Adrenal gland (tissue), 12 donors: ENCODE results near the gene KIAA1671. TPM values are rescaled to one million over a fixed set of nuclear protein-coding genes. Genes with fewer than 3 reads are reported as not detected.
A peak's percentile ranks its signal among the peaks of the same experiment; 100 is the strongest.

Experiments
- DNase-seq, 7 donors: peaks; one replicate each; pipeline ENCODE4 v3.0.0-alpha.2; 2019 to 2020
- H3K27ac ChIP-seq, 5 donors: fragments of 200-600 bp; sonication (generic) in 4 of 5; 1 replicate in 3 of 5; 2 replicates in 2 of 5; pipeline versions ENCODE4 v1.5.1 to v1.8.0; 2016 to 2020; ENCODE audit warnings: mild to moderate bottlenecking in 1 of 5
- H3K27me3 ChIP-seq: fragments of 200-600 bp; 2 replicates; pipeline ENCODE4 v1.8.0; 2021
- H3K36me3 ChIP-seq, 2 donors: fragments of 200-600 bp; replicated peaks in 1 of 2; 1 replicate in 1 of 2; 2 replicates in 1 of 2; pipeline versions ENCODE4 v1.5.1 to v1.8.0; 2018 to 2022
- H3K4me1 ChIP-seq, 2 donors: fragments of 200-600 bp; replicated peaks in 1 of 2; 1 replicate in 1 of 2; 2 replicates in 1 of 2; pipeline versions ENCODE4 v1.5.1 to v1.8.0; 2018 to 2021
- H3K4me3 ChIP-seq, 4 donors: fragments of 200-600 bp; sonication (generic) in 3 of 4; one replicate each; pipeline ENCODE4 v1.5.1; 2016 to 2018
- H3K9me3 ChIP-seq, 3 donors: fragments of 200-600 bp; sonication (generic) in 1 of 3; replicated peaks in 1 of 3; 1 replicate in 2 of 3; 2 replicates in 1 of 3; pipeline versions ENCODE4 v1.5.1 to v1.8.0; 2016 to 2021
- POLR2A ChIP-seq, 2 donors: fragments of 450-650 bp; IDR thresholded peaks; one replicate each; pipeline ENCODE4 v1.6.1; 2017; ENCODE audit warnings: antibody characterized with exemption in 2 of 2, mild to moderate bottlenecking in 2 of 2, moderate library complexity in 1 of 2
- WGBS, 4 donors: extraction: QIAGEN DNeasy Blood & Tissue Kit in 2 of 4; methylation state at CpG; one replicate each; pipeline versions ENCODE4 v1.1.5 to v1.1.7; 2013 to 2017; 5-methylcytosine and 5-hydroxymethylcytosine counted together
- intact Hi-C, 2 donors: fragments of 100-400 bp; cut with DNase I; formaldehyde crosslinking; loops; one replicate each; pipeline versions ENCODE4 v1.14.1 to v1.15.0; 2022 to 2023
- polyA plus RNA-seq, 3 donors: library from polyadenylated mRNA; stranded (reverse); fragments of 200-250 nt in 2 of 3; fragments of 350-450 nt in 1 of 3; fragmentation: Illumina TruSeq in 1 of 3; extraction: RNeasy Lipid Tissue Mini Kit (QIAGEN cat#74804) in 1 of 3; gene quantifications; one replicate each; pipeline ENCODE4 v1.2.3, GENCODE V29; 2013 to 2014
- total RNA-seq, 9 donors: library from RNA; depleted of rRNA in 4 of 9; stranded (reverse); fragments of >200 nt in 4 of 9; fragments of 120-200 nt in 1 of 9; fragmentation: NEBNext Ultra II Directional in 1 of 9; extraction: Animal tissue kit (Norgen Biotek cat#: 25700) in 1 of 9; gene quantifications; one replicate each; pipeline versions ENCODE4 v1.1.0 to v1.2.4, GENCODE V29; 2013 to 2023
- TF ChIP-seq, protein P1 (sequence below), 6 experiments: fragments of 450-650 bp in 4 of 6; fragments of 200-600 bp in 2 of 6; sonication (generic) in 1 of 6; IDR thresholded peaks; 1 replicate in 5 of 6; 2 replicates in 1 of 6; pipeline versions ENCODE4 v1.5.1 to v1.8.0; 2016 to 2021; ENCODE audit warnings: antibody characterized with exemption in 6 of 6, mild to moderate bottlenecking in 2 of 6, moderate library complexity in 1 of 6
- donor health status: healthy with polysubstance abuse.
- donor health status: Bipolar disorder and iron deficiency.
- donor health status: DM: yes; HTN: yes; CAD: no.
- donor health status: DM: no; HTN: no; CAD: no.
- donor health status: DM: no; HTN: no; CAD: no.
- donor health status: DM: yes; HTN: yes; CAD: no.

KIAA1671 gene
- total and polyA plus RNA-seq, 12 donors: 5.3 to 71.0 (median 45.8) TPM

- Histone ChIP-seq H3K4me1 (peaks cover 9 to 10% of the 10 kb centered on the region in 2 donors), H3K27ac (peak overlapping the region in 1 of 5 donors; percentile 3), H3K27me3 (no peaks in the 10 kb centered on the region), H3K36me3 (no peaks in the 10 kb centered on the region), H3K9me3 (no peaks in the 10 kb centered on the region), H3K4me3 (no peak overlapping the region)
- intact Hi-C loops: no loop called here
- no peak for DNase-seq
- WGBS, 4 donors: 62 to 78% (median 68%) methylated on average over 7 to 9 of the region's 9 CpGs
- TF ChIP-seq, protein P1, sequence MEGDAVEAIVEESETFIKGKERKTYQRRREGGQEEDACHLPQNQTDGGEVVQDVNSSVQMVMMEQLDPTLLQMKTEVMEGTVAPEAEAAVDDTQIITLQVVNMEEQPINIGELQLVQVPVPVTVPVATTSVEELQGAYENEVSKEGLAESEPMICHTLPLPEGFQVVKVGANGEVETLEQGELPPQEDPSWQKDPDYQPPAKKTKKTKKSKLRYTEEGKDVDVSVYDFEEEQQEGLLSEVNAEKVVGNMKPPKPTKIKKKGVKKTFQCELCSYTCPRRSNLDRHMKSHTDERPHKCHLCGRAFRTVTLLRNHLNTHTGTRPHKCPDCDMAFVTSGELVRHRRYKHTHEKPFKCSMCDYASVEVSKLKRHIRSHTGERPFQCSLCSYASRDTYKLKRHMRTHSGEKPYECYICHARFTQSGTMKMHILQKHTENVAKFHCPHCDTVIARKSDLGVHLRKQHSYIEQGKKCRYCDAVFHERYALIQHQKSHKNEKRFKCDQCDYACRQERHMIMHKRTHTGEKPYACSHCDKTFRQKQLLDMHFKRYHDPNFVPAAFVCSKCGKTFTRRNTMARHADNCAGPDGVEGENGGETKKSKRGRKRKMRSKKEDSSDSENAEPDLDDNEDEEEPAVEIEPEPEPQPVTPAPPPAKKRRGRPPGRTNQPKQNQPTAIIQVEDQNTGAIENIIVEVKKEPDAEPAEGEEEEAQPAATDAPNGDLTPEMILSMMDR (IDR thresholded peaks at IDR 0.05): no peak
- no peak for TF ChIP-seq POLR2A (IDR thresholded peaks at IDR 0.05)
Observed at GRCh38 chr22:25090225-25090890, 137.8 kb downstream of the KIAA1671 start.

DNA sequence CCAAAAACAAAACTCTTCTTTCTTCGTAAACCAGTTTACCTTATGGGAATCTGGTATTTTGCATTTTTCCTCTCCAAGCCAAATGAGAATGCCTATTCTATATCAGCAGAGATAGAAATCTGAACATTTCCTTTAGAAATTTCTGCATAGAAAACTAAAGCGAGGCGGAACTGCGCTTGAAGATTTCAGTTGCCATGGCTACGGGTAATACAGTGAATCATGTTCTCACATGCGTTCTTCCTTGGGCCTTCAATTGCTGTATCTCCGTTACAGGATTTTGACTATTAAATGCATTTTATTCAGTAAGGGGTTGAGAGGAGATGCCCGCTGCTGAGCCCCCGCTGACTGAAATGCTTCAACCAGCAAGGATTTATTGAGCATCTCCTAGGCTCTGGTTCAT, 138.9 kb downstream of the KIAA1671 start:
- TF ChIP-seq, protein P1 (IDR thresholded peaks at IDR 0.05): no peak
- TF ChIP-seq POLR2A (IDR thresholded peaks at IDR 0.05): no peak
- intact Hi-C loops: no loop called here
- Histone ChIP-seq H3K27me3 (no peaks in the 10 kb centered on the region), H3K36me3 (no peaks in the 10 kb centered on the region), H3K9me3 (no peaks in the 10 kb centered on the region), H3K27ac (no peak overlapping the region), H3K4me3 (no peak overlapping the region), H3K4me1 (peaks cover 9 to 10% of the 10 kb centered on the region in 2 donors)
- DNase-seq: no peak
- 83 to 92% (median 91%) methylated on average over 9 of the region's 9 CpGs for WGBS, 4 donors

DNA sequence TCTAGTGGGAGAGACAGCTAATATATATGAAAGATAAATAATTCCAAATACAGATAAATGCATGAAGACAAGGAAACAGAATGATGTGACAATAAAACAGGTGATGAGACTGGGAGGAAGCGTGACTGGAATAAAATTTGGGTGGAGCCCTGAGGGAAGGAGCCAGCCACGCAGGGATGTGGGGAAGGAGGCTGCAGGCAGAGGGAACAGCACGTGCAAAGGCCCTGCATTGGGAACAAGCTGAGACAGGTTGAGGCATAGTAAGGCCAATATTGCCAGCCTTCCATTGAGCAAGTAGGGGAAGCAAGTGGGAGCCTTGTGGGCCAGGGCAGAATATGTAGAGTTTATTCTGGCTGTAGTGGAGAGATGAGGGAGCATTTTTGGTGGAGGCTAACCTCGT, 139.6 kb downstream of the KIAA1671 start:
- DNase-seq: no peak
- H3K27ac ChIP-seq: no peak overlapping the region
- no peaks in the 10 kb centered on the region for H3K9me3 ChIP-seq
- WGBS, 4 donors: 83 to 88% (median 84%) methylated on average over 4 of the region's 4 CpGs
- H3K4me1 ChIP-seq: peaks cover 9 to 10% of the 10 kb centered on the region in 2 donors
- no peaks in the 10 kb centered on the region for H3K27me3 ChIP-seq
- intact Hi-C loops: no loop called here
- TF ChIP-seq, protein P1 (IDR thresholded peaks at IDR 0.05): no peak
- TF ChIP-seq POLR2A (IDR thresholded peaks at IDR 0.05): no peak
- no peak overlapping the region for H3K4me3 ChIP-seq
- H3K36me3 ChIP-seq: no peaks in the 10 kb centered on the region

DNA sequence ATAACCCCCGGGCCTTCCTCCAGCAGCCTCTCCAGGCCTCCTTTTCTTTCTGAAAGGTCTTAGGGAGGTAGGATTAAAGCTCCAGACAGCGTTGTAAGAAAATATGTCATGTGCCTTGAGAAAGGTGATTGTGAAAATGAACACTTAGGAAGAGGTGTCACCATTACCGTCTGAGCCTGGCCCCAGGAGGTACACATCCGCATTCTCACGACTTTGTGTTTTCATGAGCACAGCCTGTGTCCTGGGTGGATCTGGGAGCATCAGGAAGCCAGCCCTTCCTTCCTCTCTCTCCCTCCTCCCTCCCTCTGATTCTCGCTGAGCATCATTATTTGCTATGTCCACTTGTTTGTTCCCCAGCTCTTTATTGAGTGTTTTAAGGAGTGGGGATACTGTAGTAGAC, 142.1 kb downstream of the KIAA1671 start:
- intact Hi-C loops: no loop called here
- TF ChIP-seq, protein P1 (IDR thresholded peaks at IDR 0.05): no peak
- TF ChIP-seq POLR2A (IDR thresholded peaks at IDR 0.05): no peak
- no peaks in the 10 kb centered on the region for H3K36me3 ChIP-seq
- peak overlapping the region in 1 of 5 donors; percentile 40 for H3K27ac ChIP-seq
- WGBS, 4 donors: 75 to 81% (median 79%) methylated on average over 6 of the region's 6 CpGs
- no peaks in the 10 kb centered on the region for H3K9me3 ChIP-seq
- H3K27me3 ChIP-seq: no peaks in the 10 kb centered on the region
- peaks cover 9 to 15% of the 10 kb centered on the region in 2 donors for H3K4me1 ChIP-seq
- no peak for DNase-seq
- no peak overlapping the region for H3K4me3 ChIP-seq
